Spleen (tissue), 11 donors: ENCODE measurements around the gene IL23A. TPM values are rescaled to one million over a fixed set of nuclear protein-coding genes. Genes with fewer than 3 reads are reported as not detected.

Source experiments
- DNase-seq: peaks from one replicate; pipeline ENCODE4 v3.0.0-alpha.2; 2020
- H3K27ac ChIP-seq, 8 donors: fragments of 200-600 bp; sonication (generic) in 7 of 8; 1 replicate in 4 of 8; 2 replicates in 4 of 8; pipeline versions ENCODE4 v1.5.0 to v1.8.0; 2016 to 2021; ENCODE audit warnings: inconsistent platforms in 4 of 8, mild to moderate bottlenecking in 4 of 8, moderate library complexity in 1 of 8
- H3K27me3 ChIP-seq, 7 donors: fragments of 200-600 bp; sonication (generic) in 6 of 7; replicated peaks in 1 of 7; 1 replicate in 4 of 7; 2 replicates in 3 of 7; pipeline versions ENCODE4 v1.5.0 to v1.8.0; 2016 to 2021; ENCODE audit warnings: inconsistent platforms in 3 of 7, mild to moderate bottlenecking in 1 of 7
- H3K36me3 ChIP-seq, 6 donors: fragments of 200-600 bp; sonication (generic) in 5 of 6; 1 replicate in 4 of 6; 2 replicates in 2 of 6; pipeline versions ENCODE4 v1.5.0 to v1.8.0; 2016 to 2021; ENCODE audit warnings: inconsistent platforms in 2 of 6
- H3K4me1 ChIP-seq, 6 donors: fragments of 200-600 bp; sonication (generic) in 5 of 6; 1 replicate in 3 of 6; 2 replicates in 3 of 6; pipeline versions ENCODE4 v1.5.0 to v1.8.0; 2016 to 2021; ENCODE audit warnings: inconsistent platforms in 3 of 6
- H3K4me3 ChIP-seq, 8 donors: fragments of 200-600 bp; sonication (generic) in 7 of 8; 1 replicate in 4 of 8; 2 replicates in 4 of 8; pipeline versions ENCODE4 v1.5.0 to v1.8.0; 2016 to 2021; ENCODE audit warnings: inconsistent platforms in 4 of 8, mild to moderate bottlenecking in 4 of 8, moderate library complexity in 2 of 8
- H3K9me3 ChIP-seq, 8 donors: fragments of 200-600 bp; sonication (generic) in 7 of 8; 1 replicate in 4 of 8; 2 replicates in 4 of 8; pipeline versions ENCODE4 v1.5.0 to v1.8.0; 2016 to 2021; ENCODE audit warnings: inconsistent platforms in 4 of 8
- POLR2A ChIP-seq, 3 donors: fragments of 450-650 bp; IDR thresholded peaks; one replicate each; pipeline ENCODE4 v1.5.1; 2017; ENCODE audit warnings: antibody characterized with exemption in 3 of 3, mild to moderate bottlenecking in 1 of 3
- POLR2AphosphoS5 ChIP-seq, 3 donors: sonication (generic); formaldehyde crosslinking; IDR thresholded peaks; one replicate each; pipeline ENCODE4 v1.5.1; 2017; ENCODE audit warnings: antibody characterized with exemption in 3 of 3
- WGBS, 5 donors: extraction: QIAGEN DNeasy Blood & Tissue Kit in 3 of 5; methylation state at CpG; one replicate each; pipeline versions ENCODE4 v1.1.5 to v1.1.7; 2013 to 2018; 5-methylcytosine and 5-hydroxymethylcytosine counted together
- intact Hi-C: fragments of 100-400 bp; cut with DNase I; formaldehyde crosslinking; loops from one replicate; pipeline ENCODE4 v1.15.0; 2023; ENCODE audit warnings: low total_unique reads
- polyA plus RNA-seq, 3 donors: library from polyadenylated mRNA; stranded (reverse); fragments of 200-250 nt; gene quantifications; one replicate each; pipeline ENCODE4 v1.2.1, GENCODE V29; 2013
- total RNA-seq, 7 donors: library from RNA; depleted of rRNA in 3 of 7; stranded (reverse); fragments of >200 nt in 3 of 7; fragmentation: NEBNext Ultra II Directional in 4 of 7; extraction: Animal tissue kit (Norgen Biotek cat#: 25700) in 4 of 7; gene quantifications; one replicate each; pipeline versions ENCODE4 v1.1.0 to v1.2.1, GENCODE V29; 2016 to 2021
- TF ChIP-seq, protein P1 (sequence below), 11 experiments: fragments of 200-600 bp in 7 of 11; fragments of 450-650 bp in 4 of 11; sonication (generic) in 4 of 11; IDR thresholded peaks in 8 of 11; conservative IDR thresholded peaks in 3 of 11; 1 replicate in 7 of 11; 2 replicates in 4 of 11; pipeline versions ENCODE4 v1.4.0 to v1.8.0; 2016 to 2021; ENCODE audit warnings: antibody characterized with exemption in 11 of 11, inconsistent platforms in 4 of 11, mild to moderate bottlenecking in 1 of 11
- donor health status: healthy with polysubstance abuse.
- donor health status: DM: no; HTN: no; CAD: no; lungs with moderate emphysema.
- donor health status: DM: no; HTN: no; CAD: no.
- donor health status: Bipolar disorder and iron deficiency.
- donor health status: healthy.
- donor health status: DM: no; HTN: no; CAD: no.
- donor health status: DM: yes; HTN: yes; CAD: no.

Gene IL23A
- total and polyA plus RNA-seq, 10 donors: 1.1 to 4.5 (median 2.2) TPM

DNA sequence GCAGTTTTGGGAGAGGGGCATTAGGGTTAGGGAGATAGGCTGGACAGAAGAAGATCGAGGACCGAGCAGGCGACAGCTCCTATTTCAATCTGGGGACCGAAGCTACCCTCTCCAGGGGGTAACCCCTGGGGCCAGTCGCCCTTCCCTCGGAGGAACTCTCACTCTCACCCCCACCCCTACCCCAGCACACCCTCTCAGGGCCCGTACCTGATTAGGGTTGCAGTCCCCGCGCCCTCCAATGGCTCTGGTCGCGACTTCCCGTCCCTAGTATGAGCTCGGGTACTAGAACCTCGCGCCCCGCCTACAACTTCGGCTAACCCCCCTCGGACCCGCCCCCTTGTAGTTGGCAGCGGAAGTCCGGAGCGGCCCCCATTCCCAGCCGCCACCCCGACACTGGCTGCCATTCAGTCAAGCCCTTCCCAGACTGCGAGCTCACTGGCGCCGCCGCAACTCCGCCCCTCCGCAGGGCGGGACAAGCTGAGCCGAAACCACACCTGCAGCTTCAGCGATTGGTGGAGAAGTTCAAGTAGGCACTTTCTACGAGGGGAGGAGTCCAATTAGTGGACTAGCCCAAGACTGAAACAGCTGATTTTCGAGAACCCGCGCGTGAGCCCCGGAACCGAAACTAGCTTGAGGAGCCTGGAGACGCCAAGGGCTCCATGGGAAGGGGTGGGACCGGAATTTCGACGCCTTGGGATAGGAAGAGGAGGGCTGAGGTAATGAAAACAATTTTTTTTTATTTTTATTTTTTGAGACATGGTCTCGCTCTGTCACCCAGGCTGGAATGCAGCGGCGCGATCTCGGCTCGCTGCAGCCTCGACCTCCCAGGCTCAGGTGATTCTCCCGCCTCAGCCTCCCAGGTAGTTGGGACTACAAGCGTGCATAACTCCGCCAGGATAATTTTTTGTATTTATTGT, 21.4 kb downstream of the IL23A start, which contains the start of gene STAT2:
Gene STAT2, minus strand, starts transcription at position 257 of the 917 bp plus-strand sequence. CDS start 3,536 bp downstream, outside the sequence.
- DNase-seq: peak; percentile 100
- intact Hi-C loops: loop anchor here (10.0 kb wide), 1 partner anchor 85 kb away; the partner anchor contains the start of gene TIMELESS

DNA sequence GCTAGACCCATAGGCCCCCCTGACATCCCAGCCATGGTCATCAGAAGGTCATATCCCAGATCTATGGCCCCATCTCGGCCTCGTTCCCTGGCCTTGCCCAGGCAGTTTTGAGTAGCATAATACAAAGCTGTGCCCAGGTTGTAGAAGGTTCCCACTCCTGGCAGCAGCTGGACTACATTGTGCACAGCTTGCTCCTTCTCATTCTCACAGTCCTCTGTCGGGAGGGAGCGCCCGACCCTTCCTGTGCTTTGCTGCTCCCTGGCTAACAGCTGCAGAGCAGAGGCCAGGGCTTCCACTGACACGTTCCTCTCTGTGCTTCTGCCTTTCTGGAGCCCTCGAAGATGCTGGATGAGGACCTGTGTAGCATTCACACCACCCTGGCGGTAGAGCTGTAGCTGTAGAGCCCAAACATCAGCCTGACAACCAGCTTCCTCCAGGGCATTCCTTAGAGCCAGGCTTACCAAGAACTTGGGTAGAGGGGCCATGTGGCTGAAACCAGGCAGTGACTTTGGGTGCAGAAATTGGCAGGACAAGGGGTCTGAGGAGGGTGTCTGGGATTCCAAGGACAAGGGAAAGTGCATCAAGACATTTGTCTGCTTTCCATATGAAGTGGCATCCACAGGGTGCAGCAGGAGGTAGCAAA, 22.9 kb downstream of the IL23A start:
- intact Hi-C loops: loop anchor here (10.0 kb wide), 1 partner anchor 83 kb away; the partner anchor contains the start of gene TIMELESS

More for the DNA sequence above, 21.4 kb downstream of the IL23A start, which contains the start of gene STAT2:
- H3K27me3 ChIP-seq: no peaks in the 10 kb centered on the region
- WGBS, 5 donors: 0 to 1% (median 1%) methylated on average over 47 to 54 of the region's 54 CpGs
- H3K4me3 ChIP-seq: peak within 1 kb of the TSS; percentile 60 to 86 (median 72)
- peaks cover 0 to 27% (median 12%) of the 10 kb centered on the region in 6 donors for H3K36me3 ChIP-seq
- peak in 2 of 3 donors; percentile 62 to 85 for TF ChIP-seq POLR2A (IDR thresholded peaks at IDR 0.05)
- TF ChIP-seq, protein P1, sequence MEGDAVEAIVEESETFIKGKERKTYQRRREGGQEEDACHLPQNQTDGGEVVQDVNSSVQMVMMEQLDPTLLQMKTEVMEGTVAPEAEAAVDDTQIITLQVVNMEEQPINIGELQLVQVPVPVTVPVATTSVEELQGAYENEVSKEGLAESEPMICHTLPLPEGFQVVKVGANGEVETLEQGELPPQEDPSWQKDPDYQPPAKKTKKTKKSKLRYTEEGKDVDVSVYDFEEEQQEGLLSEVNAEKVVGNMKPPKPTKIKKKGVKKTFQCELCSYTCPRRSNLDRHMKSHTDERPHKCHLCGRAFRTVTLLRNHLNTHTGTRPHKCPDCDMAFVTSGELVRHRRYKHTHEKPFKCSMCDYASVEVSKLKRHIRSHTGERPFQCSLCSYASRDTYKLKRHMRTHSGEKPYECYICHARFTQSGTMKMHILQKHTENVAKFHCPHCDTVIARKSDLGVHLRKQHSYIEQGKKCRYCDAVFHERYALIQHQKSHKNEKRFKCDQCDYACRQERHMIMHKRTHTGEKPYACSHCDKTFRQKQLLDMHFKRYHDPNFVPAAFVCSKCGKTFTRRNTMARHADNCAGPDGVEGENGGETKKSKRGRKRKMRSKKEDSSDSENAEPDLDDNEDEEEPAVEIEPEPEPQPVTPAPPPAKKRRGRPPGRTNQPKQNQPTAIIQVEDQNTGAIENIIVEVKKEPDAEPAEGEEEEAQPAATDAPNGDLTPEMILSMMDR (IDR thresholded peaks at IDR 0.05 in 8 of 11, conservative IDR thresholded peaks at IDR 0.05 in 3 of 11): peak in 3 of 11 experiments; percentile 21 to 54 (median 38)
- peak; percentile 91 to 95 (median 95) for TF ChIP-seq POLR2AphosphoS5 (IDR thresholded peaks at IDR 0.05)
- H3K9me3 ChIP-seq: no peaks in the 10 kb centered on the region
- peaks cover 13 to 50% (median 32%) of the 10 kb centered on the region in 6 donors for H3K4me1 ChIP-seq
- peak within 1 kb of the TSS; percentile 85 to 95 (median 92) for H3K27ac ChIP-seq

DNA sequence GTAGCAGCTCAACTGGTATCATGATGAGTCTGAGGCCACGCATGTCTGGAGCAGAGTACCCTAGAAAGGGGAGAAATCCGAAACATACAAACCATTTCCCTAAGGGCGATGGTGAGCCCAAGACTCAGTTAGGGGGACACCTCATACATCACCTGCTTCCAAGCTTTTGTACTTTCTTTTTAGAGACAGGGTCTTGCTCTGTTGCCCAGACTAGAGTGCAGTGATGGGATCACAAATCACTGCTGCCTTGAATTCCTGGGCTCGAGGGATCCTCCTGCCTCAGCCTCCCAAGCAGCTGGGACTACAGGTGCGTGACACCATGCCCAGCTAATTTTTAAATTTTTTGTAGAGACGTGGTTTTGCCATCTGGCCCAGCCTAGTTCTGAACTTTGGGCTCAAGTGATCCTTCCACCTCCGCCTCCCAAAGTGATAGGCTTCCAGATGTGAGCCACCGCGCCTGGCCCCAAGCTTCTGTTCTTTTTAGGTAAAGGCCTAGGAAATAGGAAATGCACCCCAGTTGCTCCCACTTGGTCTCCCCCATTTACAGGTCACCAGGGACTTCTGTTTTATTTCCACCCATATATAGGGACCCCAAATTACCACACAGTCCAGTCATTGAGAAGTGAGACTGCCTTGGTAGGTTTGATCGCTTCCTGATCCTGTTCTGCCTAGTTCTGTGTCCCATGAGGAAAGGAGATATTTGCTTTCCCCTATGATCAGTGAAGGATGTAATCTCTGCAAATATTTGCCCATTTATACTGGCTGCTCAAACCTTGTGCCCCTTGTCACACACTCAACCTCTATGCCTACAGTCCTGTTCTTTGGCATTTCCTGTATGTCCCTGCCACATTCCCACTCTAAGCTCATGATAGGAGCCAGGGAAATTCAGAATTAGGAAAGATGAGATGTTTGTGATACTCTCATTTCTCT, 23.7 kb downstream of the IL23A start, which contains the start of gene APOF:
Gene APOF, minus strand, starts transcription at position 728 of the 930 bp plus-strand sequence. Its CDS starts 112 bp downstream, at position 616.
- peaks cover 0 to 4% (median 0%) of the 10 kb centered on the region in 6 donors for H3K36me3 ChIP-seq
- no peaks in the 10 kb centered on the region for H3K27me3 ChIP-seq
- TF ChIP-seq, protein P1 (IDR thresholded peaks at IDR 0.05 in 8 of 11, conservative IDR thresholded peaks at IDR 0.05 in 3 of 11): no peak
- TF ChIP-seq POLR2AphosphoS5 (IDR thresholded peaks at IDR 0.05) (no peak), POLR2A (IDR thresholded peaks at IDR 0.05) (no peak)
- no peak within 1 kb of the TSS for H3K4me3 ChIP-seq
- intact Hi-C loops: loop anchor here (10.0 kb wide), 1 partner anchor 82 kb away; the partner anchor contains the start of gene TIMELESS
- H3K9me3 ChIP-seq: no peaks in the 10 kb centered on the region
- peak within 1 kb of the TSS in 1 of 8 donors; percentile 93 for H3K27ac ChIP-seq
- WGBS, 5 donors: 89 to 93% (median 92%) methylated on average over 10 of the region's 10 CpGs
- H3K4me1 ChIP-seq: peaks cover 13 to 36% (median 28%) of the 10 kb centered on the region in 6 donors
- DNase-seq: peak; percentile 34

More for the DNA sequence above, 22.9 kb downstream of the IL23A start:
- DNase-seq: peak; percentile 78
- TF ChIP-seq, protein P1 (IDR thresholded peaks at IDR 0.05 in 8 of 11, conservative IDR thresholded peaks at IDR 0.05 in 3 of 11): no peak
- TF ChIP-seq POLR2A (IDR thresholded peaks at IDR 0.05): no peak
- no peak for TF ChIP-seq POLR2AphosphoS5 (IDR thresholded peaks at IDR 0.05)
- no peaks in the 10 kb centered on the region for H3K27me3 ChIP-seq
- H3K9me3 ChIP-seq: no peaks in the 10 kb centered on the region
- H3K4me3 ChIP-seq: peak overlapping the region in 1 of 8 donors; percentile 86
- H3K4me1 ChIP-seq: peaks cover 13 to 43% (median 32%) of the 10 kb centered on the region in 6 donors
- WGBS, 5 donors: 79 to 88% (median 85%) methylated on average over 7 to 8 of the region's 8 CpGs
- H3K36me3 ChIP-seq: peaks cover 0 to 12% (median 0%) of the 10 kb centered on the region in 6 donors
- peak overlapping the region in 1 of 8 donors; percentile 93 for H3K27ac ChIP-seq
